ENCODE measurements around the gene AARS1.
"Not testable (repeated sequence)": the region's sequence is repeated elsewhere in the genome, so short reads cannot be mapped to it uniquely, and the experiment has no call there.

AARS1 gene

GRCh38 chr16:70224645-70225044 lies 64.7 kb downstream of the AARS1 start:
- DNase-seq (ENCODE audit: low spot score): not testable (repeated sequence)

GRCh38 chr16:70223971-70224513 lies 65.3 kb downstream of the AARS1 start:
- DNase-seq (ENCODE audit: low spot score): not testable (repeated sequence)

- DNase-seq (ENCODE audit: low spot score): not testable (repeated sequence)
These were observed 66.1 kb downstream of the AARS1 start for GRCh38 chr16:70223216-70223615.

GRCh38 chr16:70222574-70222973 lies 66.7 kb downstream of the AARS1 start:
- not testable (repeated sequence) for DNase-seq (ENCODE audit: low spot score)

- DNase-seq (ENCODE audit: low spot score): not testable (repeated sequence)
These were observed 70.7 kb downstream of the AARS1 start for GRCh38 chr16:70218586-70218985.

- not testable (repeated sequence) for DNase-seq (ENCODE audit: low spot score)
These were observed 82.9 kb downstream of the AARS1 start for GRCh38 chr16:70206382-70206781.

GRCh38 chr16:70204668-70205405 lies 84.5 kb downstream of the AARS1 start:
- not testable (repeated sequence) for DNase-seq (ENCODE audit: low spot score)

- DNase-seq (ENCODE audit: low spot score): not testable (repeated sequence)
These were observed 85.3 kb downstream of the AARS1 start for GRCh38 chr16:70204010-70204409.

- not testable (repeated sequence) for DNase-seq (ENCODE audit: low spot score)
These were observed 85.8 kb downstream of the AARS1 start for GRCh38 chr16:70203508-70203907.

All from COLO829 (cell line).